GM12878 (cell line): Measurements from ENCODE around the gene SEC16A. TPM values are rescaled to one million over a fixed set of nuclear protein-coding genes. Genes with fewer than 3 reads are reported as not detected.

Experiments used
- ATF7 ChIP-seq: fragments of 450-650 bp; IDR thresholded peaks from 2 replicates; pipeline ENCODE4 v1.6.1; 2016; ENCODE audit warnings: low read depth, mild to moderate bottlenecking
- CEBPB ChIP-seq, 2 experiments: fragments of 150-350 bp in 1 of 2; IDR thresholded peaks; 2 replicates each; pipeline ENCODE4 v1.6.1; 2012 to 2014; ENCODE audit warnings: low read depth in 2 of 2, low read length in 2 of 2, borderline replicate concordance in 1 of 2, inconsistent platforms in 1 of 2
- CEBPZ ChIP-seq: fragments of 150-350 bp; IDR thresholded peaks from 2 replicates; pipeline ENCODE4 v1.6.1; 2016; ENCODE audit warnings: low read depth, low read length
- KLF5 ChIP-seq: fragments of 450-650 bp; IDR thresholded peaks from 2 replicates; pipeline ENCODE4 v1.6.1; 2014; ENCODE audit warnings: mild to moderate bottlenecking; ENCODE audit not compliant: partially characterized antibody
- NFYB ChIP-seq: IDR thresholded peaks from 2 replicates; pipeline ENCODE4 v1.6.1; 2011; ENCODE audit warnings: low read depth, mild to moderate bottlenecking, low read length, improper control_type of control experiment, moderate library complexity; ENCODE audit not compliant: insufficient read depth
- NR2C1 ChIP-seq: fragments of 450-650 bp; IDR thresholded peaks from 2 replicates; pipeline ENCODE4 v1.6.1; 2017; ENCODE audit warnings: antibody characterized with exemption, mild to moderate bottlenecking, moderate library complexity
- PAX8 ChIP-seq: fragments of 450-650 bp; IDR thresholded peaks from 2 replicates; pipeline ENCODE4 v1.6.1; 2017; ENCODE audit warnings: mild to moderate bottlenecking, moderate library complexity
- PML ChIP-seq: IDR thresholded peaks from 2 replicates; pipeline ENCODE4 v1.6.1; 2012; ENCODE audit warnings: low read length, inconsistent platforms
- RELA ChIP-seq: fragments of 450-650 bp; IDR thresholded peaks from 2 replicates; pipeline ENCODE4 v1.8.0; 2014; ENCODE audit warnings: borderline replicate concordance; ENCODE audit not compliant: partially characterized antibody
- RELB ChIP-seq: fragments of 450-650 bp; IDR thresholded peaks from 2 replicates; pipeline ENCODE4 v1.6.1; 2017; ENCODE audit warnings: low read depth, mild to moderate bottlenecking, moderate library complexity
- RFX5 ChIP-seq: IDR thresholded peaks from 2 replicates; pipeline ENCODE4 v1.6.1; 2011; ENCODE audit warnings: low read depth, low read length, improper control_type of control experiment
- TCF3 ChIP-seq: IDR thresholded peaks from 2 replicates; pipeline ENCODE4 v1.6.1; 2012; ENCODE audit warnings: low read depth, mild to moderate bottlenecking, low read length, borderline replicate concordance; ENCODE audit not compliant: insufficient read depth
- TCF7 ChIP-seq: IDR thresholded peaks from 2 replicates; pipeline ENCODE4 v1.6.1; 2014; ENCODE audit warnings: antibody characterized with exemption, borderline replicate concordance
- ZBTB4 ChIP-seq: fragments of 450-650 bp; formaldehyde crosslinking; IDR thresholded peaks from 2 replicates; pipeline ENCODE4 v1.4.0; 2022; ENCODE audit warnings: mild to moderate bottlenecking, moderate library complexity
- ZBTB40 ChIP-seq: fragments of 450-650 bp; IDR thresholded peaks from 2 replicates; pipeline ENCODE4 v1.6.1; 2016; ENCODE audit warnings: mild to moderate bottlenecking, moderate library complexity, borderline replicate concordance
- ZNF207 ChIP-seq: fragments of 450-650 bp; IDR thresholded peaks from 2 replicates; pipeline ENCODE4 v1.6.1; 2014; ENCODE audit warnings: antibody characterized with exemption, mild to moderate bottlenecking, borderline replicate concordance
- polyA plus RNA-seq, 11 experiments: library from polyadenylated mRNA; depleted of rRNA in 4 of 11; unstranded in 6 of 11; stranded (reverse) in 5 of 11; fragments of >200 nt; fragmentation: Nextera tagmentation in 4 of 11; fragmentation: Illumina TruSeq in 1 of 11; extraction: Ambion mirVana in 4 of 11; extraction: Trizol in 1 of 11; gene quantifications; 1 replicate in 1 of 11; 2 replicates in 10 of 11; pipeline versions ENCODE4 v1.2.1 to v1.2.3, GENCODE V29; 2011 to 2016; ENCODE audit warnings: inconsistent platforms in 2 of 11, missing spikeins in 2 of 11, low read depth in 1 of 11
- total RNA-seq, 4 experiments: library from RNA; depleted of rRNA in 3 of 4; stranded (reverse); fragments of >200 nt in 3 of 4; fragmentation: Illumina TruSeq in 1 of 4; extraction: Trizol in 1 of 4; gene quantifications; 2 replicates each; pipeline versions ENCODE4 v1.2.1 to v1.2.3, GENCODE V29; 2013 to 2021

The SEC16A gene
- total and polyA plus RNA-seq, 10 of the 15 experiments (the other 5 are each of a cell fraction or from before 2014, with no cell fraction given): 9.9 to 59.1 (median 21.7) TPM

- TF ChIP-seq ZBTB40 (peak; percentile 61), NR2C1 (0 out of 2 replicates have a peak, but pooled peaks have one; percentile 43), TCF3 (no peak), CEBPZ (no peak), ZBTB4 (CRISPR knock-in tag) (no peak), NFYB (no peak), RELA (peak; percentile 52), ATF7 (no peak), ZNF207 (peak; percentile 77; the same call in 1 of the 2 replicates), KLF5 (peak; percentile 85), RFX5 (no peak), CEBPB (IDR thresholded peaks at IDR 0.05; ENCODE audit: borderline replicate concordance in 1 of 2, low read depth in 2 of 2, low read length in 2 of 2) (no peak), PML (no peak), RELB (no peak), TCF7 (no peak), PAX8 (no peak)
Observed at GRCh38 chr9:136400038-136400834, 82.6 kb downstream of the SEC16A start, which contains the start of gene SNAPC4 (continued).
